Stimulated activated CD8-positive, alpha-beta memory T cell treated with anti-CD3 and anti-CD28 coated beads, Interleukin-15, amount 100 ng/mL, for 1 hour (primary cell): ENCODE results near the gene STK10.
"Not testable (repeated sequence)": the region's sequence is repeated elsewhere in the genome, so short reads cannot be mapped to it uniquely, and the experiment has no call there.

Source experiments
- DNase-seq: peaks from one replicate; pipeline ENCODE4 v3.0.0-alpha.2; 2020; ENCODE audit warnings: low read depth

Gene STK10

GRCh38 chr5:172188033-172188892, at the start of gene STK10:
Gene STK10, minus strand, starts transcription at chr5:172188224. Its CDS starts 182 bp downstream, at chr5:172188042.
- peak; percentile 74 for DNase-seq

- DNase-seq, result no peak
Observed at GRCh38 chr5:172235827-172236736, 48.1 kb upstream of the STK10 start.

- DNase-seq, result no peak
Observed at GRCh38 chr5:172235132-172235780, 47.2 kb upstream of the STK10 start.

- no peak for DNase-seq
Observed at GRCh38 chr5:172234031-172234430, 46.0 kb upstream of the STK10 start.

GRCh38 chr5:172229904-172230303, 41.9 kb upstream of the STK10 start:
- no peak for DNase-seq

- DNase-seq, result no peak
Observed at GRCh38 chr5:172224996-172225395, 37.0 kb upstream of the STK10 start.

GRCh38 chr5:172223901-172224873, 36.2 kb upstream of the STK10 start:
- no peak for DNase-seq

GRCh38 chr5:172219296-172219695, 31.3 kb upstream of the STK10 start:
- DNase-seq, result no peak

- no peak for DNase-seq
Observed at GRCh38 chr5:172216345-172216744, 28.3 kb upstream of the STK10 start.

GRCh38 chr5:172213126-172213525, 25.1 kb upstream of the STK10 start:
- DNase-seq, result no peak

GRCh38 chr5:172211676-172212075, 23.7 kb upstream of the STK10 start:
- DNase-seq, result no peak

- no peak for DNase-seq
Observed at GRCh38 chr5:172209714-172210113, 21.7 kb upstream of the STK10 start.

- DNase-seq, result no peak
Observed at GRCh38 chr5:172207511-172207910, 19.5 kb upstream of the STK10 start.

GRCh38 chr5:172205984-172206383, 18.0 kb upstream of the STK10 start:
- DNase-seq, result not testable (repeated sequence)

- no peak for DNase-seq
Observed at GRCh38 chr5:172200476-172200875, 12.5 kb upstream of the STK10 start.

- no peak for DNase-seq
Observed at GRCh38 chr5:172199446-172199845, 11.4 kb upstream of the STK10 start.

- DNase-seq, result not testable (repeated sequence)
Observed at GRCh38 chr5:172197775-172198174, 9.8 kb upstream of the STK10 start.

- DNase-seq, result no peak
Observed at GRCh38 chr5:172194985-172195774, 7.2 kb upstream of the STK10 start.

GRCh38 chr5:172193872-172194271, 5.8 kb upstream of the STK10 start, which contains the start of gene EFCAB9:
Gene EFCAB9, plus strand, starts transcription at chr5:172194172. Its CDS starts 1 bp downstream, at chr5:172194173.
- no peak for DNase-seq

- no peak for DNase-seq
Observed at GRCh38 chr5:172189693-172190296, 1.8 kb upstream of the STK10 start.
